Neural progenitor cell (in vitro differentiated cells): ENCODE data around the gene CCDC126. TPM values are rescaled to one million over a fixed set of nuclear protein-coding genes. Genes with fewer than 3 reads are reported as not detected.
A peak's percentile ranks its signal among the peaks of the same experiment; 100 is the strongest.
"Not testable (repeated sequence)": the region's sequence is repeated elsewhere in the genome, so short reads cannot be mapped to it uniquely, and the experiment has no call there.

Source experiments
- DNase-seq: peaks from one replicate; pipeline ENCODE4 v3.0.0-alpha.2; 2016; ENCODE audit warnings: low spot score
- H2AFZ ChIP-seq: fragments of 200-600 bp; sonication (generic); replicated peaks from 2 replicates; pipeline ENCODE4 v1.6.1; 2016; ENCODE audit warnings: antibody characterized with exemption
- H3F3A ChIP-seq: fragments of 200-600 bp; sonication (generic); 2 replicates; pipeline ENCODE4 v1.6.1; 2016; ENCODE audit warnings: antibody characterized with exemption, low read depth
- H3K27ac ChIP-seq: fragments of 200-600 bp; sonication (generic); 2 replicates; pipeline ENCODE4 v1.5.1; 2016; ENCODE audit warnings: mild to moderate bottlenecking
- H3K27me3 ChIP-seq: fragments of 200-600 bp; sonication (generic); 2 replicates; pipeline ENCODE4 v1.6.1; 2016; ENCODE audit warnings: mild to moderate bottlenecking, moderate library complexity
- H3K36me3 ChIP-seq: fragments of 200-600 bp; sonication (generic); 2 replicates; pipeline ENCODE4 v1.5.1; 2016
- H3K4me1 ChIP-seq: fragments of 200-600 bp; sonication (generic); 2 replicates; pipeline ENCODE4 v1.6.1; 2016; ENCODE audit warnings: mixed run types
- H3K4me2 ChIP-seq: fragments of 200-600 bp; sonication (generic); 2 replicates; pipeline ENCODE4 v1.6.1; 2016
- H3K4me3 ChIP-seq: fragments of 200-600 bp; sonication (generic); 2 replicates; pipeline ENCODE4 v1.5.1; 2016
- H3K79me2 ChIP-seq: fragments of 200-600 bp; sonication (generic); 2 replicates; pipeline ENCODE4 v1.6.1; 2016; ENCODE audit warnings: low read depth
- H3K9ac ChIP-seq: fragments of 200-600 bp; sonication (generic); 2 replicates; pipeline ENCODE4 v1.6.1; 2016
- H3K9me3 ChIP-seq: fragments of 200-600 bp; sonication (generic); 2 replicates; pipeline ENCODE4 v1.5.1; 2016; ENCODE audit warnings: low read depth
- H4K20me1 ChIP-seq: fragments of 200-600 bp; sonication (generic); 2 replicates; pipeline ENCODE4 v1.6.1; 2016; ENCODE audit warnings: low read depth
- H3K27ac Mint-ChIP-seq: 3 replicates; pipeline ENCODE4 v1.8.0; 2021; ENCODE audit warnings: mixed read lengths
- H3K27me3 Mint-ChIP-seq: 2 replicates; pipeline ENCODE4 v1.8.0; 2022; ENCODE audit warnings: low read depth, mild to moderate bottlenecking, inconsistent platforms, moderate library complexity, mixed read lengths; ENCODE audit not compliant: insufficient read depth
- H3K36me3 Mint-ChIP-seq: 3 replicates; pipeline ENCODE4 v1.8.0; 2021; ENCODE audit warnings: mixed read lengths
- H3K4me1 Mint-ChIP-seq: 3 replicates; pipeline ENCODE4 v1.8.0; 2021; ENCODE audit warnings: mixed read lengths
- H3K4me3 Mint-ChIP-seq: 3 replicates; pipeline ENCODE4 v1.8.0; 2021; ENCODE audit warnings: mild to moderate bottlenecking, moderate library complexity, mixed read lengths
- H3K9me3 Mint-ChIP-seq: 3 replicates; pipeline ENCODE4 v1.8.0; 2020; ENCODE audit warnings: mixed read lengths
- EZH2 ChIP-seq: fragments of 200-600 bp; sonication (generic); IDR thresholded peaks from 2 replicates; pipeline ENCODE4 v1.6.1; 2017; ENCODE audit warnings: antibody characterized with exemption, mild to moderate bottlenecking, moderate library complexity
- EZH2phosphoT487 ChIP-seq: fragments of 200-600 bp; sonication (generic); IDR thresholded peaks from 2 replicates; pipeline ENCODE4 v1.6.1; 2017; ENCODE audit warnings: antibody characterized with exemption
- total RNA-seq: library from RNA; depleted of rRNA; stranded (reverse); fragments of >200 nt; gene quantifications from 2 replicates; pipeline ENCODE4 v1.2.3, GENCODE V29; 2015; ENCODE audit warnings: low replicate concordance
- TF ChIP-seq, protein P1 (sequence below): fragments of 200-600 bp; sonication (generic); IDR thresholded peaks from 2 replicates; pipeline ENCODE4 v1.5.1; 2017; ENCODE audit warnings: antibody characterized with exemption, mild to moderate bottlenecking

Gene CCDC126
- total RNA-seq, 1 donor from 2014 or later: 23.8 TPM

DNA sequence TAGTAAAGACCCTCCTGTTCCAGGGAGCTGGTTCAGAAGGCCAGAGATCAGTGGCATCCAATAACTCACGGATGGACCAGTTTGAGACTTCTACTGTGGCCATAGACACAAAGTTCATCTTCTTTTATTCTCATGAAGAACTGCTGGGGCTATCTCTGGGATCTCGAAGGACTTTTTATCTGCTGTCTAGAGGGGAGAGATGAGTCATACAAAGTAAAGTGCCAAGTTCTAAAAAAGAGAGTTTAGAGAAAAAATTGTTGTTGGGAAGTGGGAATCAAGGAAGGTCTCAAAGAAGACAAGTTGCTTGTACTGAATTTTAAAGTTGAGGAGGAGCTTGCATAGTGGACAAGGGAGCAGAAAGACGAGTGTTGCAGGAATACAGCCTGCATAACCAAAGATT, 74.9 kb downstream of the CCDC126 start:
- TF ChIP-seq EZH2phosphoT487 (no peak), EZH2 (no peak)
- TF ChIP-seq, protein P1, sequence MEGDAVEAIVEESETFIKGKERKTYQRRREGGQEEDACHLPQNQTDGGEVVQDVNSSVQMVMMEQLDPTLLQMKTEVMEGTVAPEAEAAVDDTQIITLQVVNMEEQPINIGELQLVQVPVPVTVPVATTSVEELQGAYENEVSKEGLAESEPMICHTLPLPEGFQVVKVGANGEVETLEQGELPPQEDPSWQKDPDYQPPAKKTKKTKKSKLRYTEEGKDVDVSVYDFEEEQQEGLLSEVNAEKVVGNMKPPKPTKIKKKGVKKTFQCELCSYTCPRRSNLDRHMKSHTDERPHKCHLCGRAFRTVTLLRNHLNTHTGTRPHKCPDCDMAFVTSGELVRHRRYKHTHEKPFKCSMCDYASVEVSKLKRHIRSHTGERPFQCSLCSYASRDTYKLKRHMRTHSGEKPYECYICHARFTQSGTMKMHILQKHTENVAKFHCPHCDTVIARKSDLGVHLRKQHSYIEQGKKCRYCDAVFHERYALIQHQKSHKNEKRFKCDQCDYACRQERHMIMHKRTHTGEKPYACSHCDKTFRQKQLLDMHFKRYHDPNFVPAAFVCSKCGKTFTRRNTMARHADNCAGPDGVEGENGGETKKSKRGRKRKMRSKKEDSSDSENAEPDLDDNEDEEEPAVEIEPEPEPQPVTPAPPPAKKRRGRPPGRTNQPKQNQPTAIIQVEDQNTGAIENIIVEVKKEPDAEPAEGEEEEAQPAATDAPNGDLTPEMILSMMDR: no peak
- DNase-seq: no peak
- Mint-ChIP-seq H3K36me3 (no peaks in the 10 kb centered on the region), H3K27ac (no peak overlapping the region), H3K4me3 (no peak overlapping the region), H3K4me1 (no peaks in the 10 kb centered on the region), H3K27me3 (peaks cover 3% of the 10 kb centered on the region), H3K9me3 (no peaks in the 10 kb centered on the region)
- H4K20me1 ChIP-seq: no peaks in the 10 kb centered on the region
- no peaks in the 10 kb centered on the region for H3K4me1 ChIP-seq
- H3K36me3 ChIP-seq: no peaks in the 10 kb centered on the region
- H3K9ac ChIP-seq: no peak overlapping the region
- no peak overlapping the region for H3K4me3 ChIP-seq
- H3K4me2 ChIP-seq: no peak overlapping the region
- no peaks in the 10 kb centered on the region for H3K27me3 ChIP-seq
- H3K27ac ChIP-seq: no peak overlapping the region
- no peak overlapping the region for H2AFZ ChIP-seq
- no peaks in the 10 kb centered on the region for H3K79me2 ChIP-seq
- H3K9me3 ChIP-seq: no peaks in the 10 kb centered on the region
- H3F3A ChIP-seq: no peaks in the 10 kb centered on the region

DNA sequence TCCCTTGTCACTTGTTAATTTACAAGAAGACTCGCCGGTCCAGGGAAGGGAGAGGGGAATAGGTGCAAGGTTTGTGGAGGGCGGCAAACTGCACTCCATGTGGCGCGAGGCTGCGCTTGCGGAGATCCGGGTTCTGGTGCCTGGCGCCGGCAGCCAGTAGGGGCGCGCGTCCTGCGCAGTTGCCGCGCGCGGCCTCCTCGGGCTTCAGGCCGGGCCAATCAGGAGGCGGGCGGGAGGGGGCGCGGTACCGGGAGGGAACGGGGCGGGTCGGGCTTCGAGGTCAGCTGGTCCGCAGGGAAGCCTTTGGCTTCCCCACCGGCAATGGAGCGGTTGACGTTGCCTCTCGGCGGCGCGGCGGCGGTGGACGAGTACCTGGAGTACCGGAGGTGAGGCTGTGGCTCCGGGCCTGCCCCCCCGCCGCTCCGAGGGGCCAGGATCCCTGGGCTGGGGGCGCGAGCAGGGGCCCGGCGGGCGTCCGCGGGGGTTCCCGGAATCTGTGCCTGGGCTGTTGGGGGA, 82.8 kb downstream of the CCDC126 start, which contains the start of gene FAM221A:
Gene FAM221A (plus strand): TSS at position 302 of the 516 bp plus-strand sequence. CDS start 20 bp downstream, at position 322.
- H3K9me3 Mint-ChIP-seq: no peaks in the 10 kb centered on the region
- H3K27me3 Mint-ChIP-seq: peaks cover 3% of the 10 kb centered on the region
- H3K27ac ChIP-seq: no peak within 1 kb of the TSS
- peak within 1 kb of the TSS; percentile 80 for H3K4me2 ChIP-seq
- TF ChIP-seq EZH2phosphoT487: no peak
- TF ChIP-seq, protein P1: peak; percentile 76
- no peak within 1 kb of the TSS for H3K9ac ChIP-seq
- H3K27me3 ChIP-seq: peaks cover 13% of the 10 kb centered on the region
- peaks cover 9% of the 10 kb centered on the region for H3K4me1 ChIP-seq
- no peaks in the 10 kb centered on the region for H3K36me3 ChIP-seq
- H3K4me1 Mint-ChIP-seq: peaks cover 18% of the 10 kb centered on the region
- H3K4me3 ChIP-seq: peak within 1 kb of the TSS; percentile 60
- H3K4me3 Mint-ChIP-seq: peak within 1 kb of the TSS; percentile 92
- H3K79me2 ChIP-seq: peaks cover 47% of the 10 kb centered on the region
- peaks cover 18% of the 10 kb centered on the region for H4K20me1 ChIP-seq
- no peaks in the 10 kb centered on the region for H3K9me3 ChIP-seq
- peaks cover 9% of the 10 kb centered on the region for H3F3A ChIP-seq
- DNase-seq: peak; percentile 93
- H3K36me3 Mint-ChIP-seq: peaks cover 5% of the 10 kb centered on the region
- H3K27ac Mint-ChIP-seq: peak within 1 kb of the TSS; percentile 74
- H2AFZ ChIP-seq: peak within 1 kb of the TSS; percentile 89

DNA sequence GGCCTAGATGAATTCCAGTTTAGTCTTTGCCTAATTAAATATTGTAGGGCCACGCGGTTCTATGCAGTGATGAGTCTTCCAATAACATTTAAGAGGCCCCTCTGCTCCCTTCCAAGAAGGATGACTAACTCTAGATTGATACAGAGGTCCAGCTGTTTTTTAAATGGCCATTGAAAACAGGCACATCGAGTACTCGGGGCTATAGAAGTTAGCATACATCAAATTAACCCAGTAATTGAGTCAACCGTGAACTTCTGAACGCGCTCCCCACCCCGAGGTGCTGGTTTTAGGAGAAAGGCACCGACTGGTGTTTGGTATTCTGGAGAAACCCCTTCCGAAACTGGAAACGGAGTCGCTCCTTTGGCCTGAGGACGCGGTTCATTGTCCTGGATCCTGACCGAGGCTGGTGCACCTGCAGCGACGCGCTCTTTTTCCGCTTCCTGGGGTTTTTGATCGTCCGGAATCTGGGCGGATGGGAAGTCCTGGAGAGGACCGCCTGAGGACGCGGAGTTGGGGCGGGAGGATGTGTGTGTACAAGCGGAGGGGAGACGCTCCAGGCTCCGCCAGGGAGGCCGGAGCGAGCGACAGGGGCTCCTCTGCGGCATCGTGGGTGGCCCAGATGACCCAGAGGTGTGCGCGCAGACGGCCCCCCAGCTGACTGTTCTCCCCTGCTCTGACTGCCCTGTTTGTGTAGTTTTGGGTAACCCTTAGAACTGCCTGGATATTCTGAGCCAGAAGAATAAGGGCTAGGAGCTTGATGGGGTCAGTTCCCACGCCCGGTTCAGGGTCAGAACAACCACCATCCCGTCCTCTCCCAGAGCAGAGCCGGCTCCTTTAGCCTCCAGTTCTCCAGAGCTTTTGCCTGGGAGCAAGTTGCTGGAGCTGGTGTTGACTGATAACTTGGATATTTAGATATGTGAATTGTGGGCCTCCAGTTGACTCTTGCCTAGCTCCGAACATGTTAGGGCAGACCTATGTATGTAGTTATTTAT, 83.5 kb downstream of the CCDC126 start:
- Mint-ChIP-seq H3K4me3 (peak overlapping the region; percentile 92), H3K27me3 (peaks cover 3% of the 10 kb centered on the region), H3K9me3 (no peaks in the 10 kb centered on the region), H3K27ac (peak overlapping the region; percentile 74), H3K4me1 (peaks cover 18% of the 10 kb centered on the region), H3K36me3 (peaks cover 5% of the 10 kb centered on the region)
- Histone ChIP-seq H3K27ac (no peak overlapping the region), H4K20me1 (peaks cover 18% of the 10 kb centered on the region), H3K4me3 (peak overlapping the region; percentile 60), H3K79me2 (peaks cover 52% of the 10 kb centered on the region), H3F3A (peaks cover 9% of the 10 kb centered on the region), H3K27me3 (peaks cover 13% of the 10 kb centered on the region), H3K9me3 (no peaks in the 10 kb centered on the region), H3K4me2 (peak overlapping the region; percentile 80), H2AFZ (peak overlapping the region; percentile 89), H3K36me3 (no peaks in the 10 kb centered on the region), H3K4me1 (peaks cover 9% of the 10 kb centered on the region), H3K9ac (no peak overlapping the region)
- TF ChIP-seq EZH2phosphoT487: no peak
- TF ChIP-seq, protein P1: no peak
- TF ChIP-seq EZH2: no peak
- peak; percentile 89 for DNase-seq

DNA sequence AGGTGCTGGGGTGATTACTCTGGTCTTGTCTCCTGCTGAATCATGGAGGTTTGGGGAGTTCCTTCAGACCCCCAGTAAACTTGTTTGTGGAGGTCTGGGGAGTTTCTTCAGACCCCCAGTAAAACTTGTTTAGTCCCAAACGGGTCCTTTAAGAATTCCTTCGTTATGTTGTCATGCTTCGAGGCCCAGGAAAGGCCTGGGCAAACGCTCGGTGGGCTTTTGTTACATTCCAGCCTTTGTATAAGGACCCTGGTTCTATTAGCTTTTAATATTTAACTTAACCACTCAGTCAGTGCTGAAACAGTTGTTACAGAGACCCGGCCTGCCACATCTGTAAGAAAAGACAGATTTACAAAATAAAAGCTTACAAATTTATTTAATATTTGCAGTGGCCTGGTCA, 86.9 kb downstream of the CCDC126 start:
- H3K4me1 Mint-ChIP-seq: peaks cover 18% of the 10 kb centered on the region
- H3K4me1 ChIP-seq, H3K9ac ChIP-seq, H3K27me3 Mint-ChIP-seq, H3K36me3 ChIP-seq, H3F3A ChIP-seq, H2AFZ ChIP-seq, H3K9me3 ChIP-seq, H3K27ac ChIP-seq, DNase-seq, H3K4me3 Mint-ChIP-seq, H3K9me3 Mint-ChIP-seq, H3K4me3 ChIP-seq, H3K4me2 ChIP-seq, H3K27me3 ChIP-seq: not testable (repeated sequence)
- H3K36me3 Mint-ChIP-seq: peaks cover 10% of the 10 kb centered on the region
- peak overlapping the region; percentile 50 for H3K27ac Mint-ChIP-seq
- peaks cover 18% of the 10 kb centered on the region for H4K20me1 ChIP-seq
- peaks cover 59% of the 10 kb centered on the region for H3K79me2 ChIP-seq
